ENCODE data around the gene TDRD9. TPM values are rescaled to one million over a fixed set of nuclear protein-coding genes. Genes with fewer than 3 reads are reported as not detected.
"Not testable (repeated sequence)": the region's sequence is repeated elsewhere in the genome, so short reads cannot be mapped to it uniquely, and the experiment has no call there.

The TDRD9 gene
- polyA plus RNA-seq, 4 donors: 0.27 to 0.89 (median 0.45) TPM

DNA sequence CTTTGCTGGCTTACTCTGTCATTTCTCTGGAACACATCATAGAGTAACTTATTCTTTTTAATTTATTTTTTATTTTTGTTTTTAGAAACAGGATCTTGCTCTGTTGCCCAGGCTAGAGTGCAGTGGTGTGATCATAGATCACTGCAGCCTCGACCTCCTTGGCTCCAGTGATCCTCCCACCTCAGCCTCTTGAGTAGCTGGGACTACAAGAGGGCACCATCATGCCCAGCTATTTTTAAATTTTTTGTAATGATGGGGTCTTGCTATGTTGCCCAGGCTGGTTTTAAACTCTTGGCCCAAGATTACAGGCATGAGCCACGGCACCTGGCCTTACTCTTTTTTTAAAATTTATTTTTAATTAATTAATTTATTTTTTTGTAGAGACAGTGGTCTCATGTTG is 46.3 kb downstream of the TDRD9 start:
- Histone ChIP-seq H3K9me3 (ENCODE audit: control insufficient read depth in 2 of 2, insufficient read depth in 1 of 2, low read depth in 1 of 2, low read length in 1 of 2) (no peaks in the 10 kb centered on the region), H3K27ac (ENCODE audit: low read depth in 1 of 3, low read length in 2 of 3) (no peak overlapping the region), H3K4me3 (ENCODE audit: low read depth in 1 of 3, low read length in 3 of 3) (no peak overlapping the region), H3K27me3 (ENCODE audit: control insufficient read depth in 3 of 3, insufficient read depth in 3 of 3, low read length in 3 of 3) (peaks cover 0 to 2% (median 0%) of the 10 kb centered on the region in 3 donors), H3K4me1 (ENCODE audit: control insufficient read depth in 3 of 3, insufficient read depth in 2 of 3, low read depth in 1 of 3, low read length in 2 of 3) (no peaks in the 10 kb centered on the region), H3K36me3 (ENCODE audit: control insufficient read depth in 3 of 3, insufficient read depth in 2 of 3, low read depth in 1 of 3, low read length in 3 of 3) (no peaks in the 10 kb centered on the region)
- DNase-seq (no peak), FAIRE-seq (no peak)
- 64 to 73% (median 72%) methylated on average over 2 of the region's 2 CpGs for WGBS, 3 donors

DNA sequence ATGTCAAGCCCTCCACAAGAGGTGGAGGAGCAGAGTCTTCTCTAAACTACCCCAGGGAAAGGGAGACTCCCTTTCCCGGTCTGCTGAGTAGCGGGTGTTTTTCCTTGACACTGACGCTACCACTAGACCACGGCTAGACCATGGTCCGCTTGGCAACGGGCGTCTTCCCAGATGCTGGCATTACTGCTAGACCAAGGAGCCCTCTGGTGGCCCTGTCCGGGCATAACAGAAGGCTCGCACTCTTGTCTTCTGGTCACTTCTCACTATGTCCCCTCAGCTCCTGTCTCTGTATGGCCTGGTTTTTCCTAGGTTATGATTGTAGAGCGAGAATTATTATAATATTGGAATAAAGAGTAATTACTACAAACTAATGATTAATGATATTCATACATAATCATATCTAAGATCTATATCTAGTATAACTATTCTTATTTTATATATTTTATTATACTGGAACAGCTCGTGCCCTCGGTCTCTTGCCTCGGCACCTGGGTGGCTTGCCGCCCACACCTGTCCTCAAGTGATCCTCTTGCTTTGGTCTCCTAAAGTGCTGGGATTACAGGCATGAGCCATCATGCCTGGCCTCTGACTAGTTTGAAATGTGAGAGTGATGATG is 52.5 kb downstream of the TDRD9 start:
- WGBS, 3 donors: 45 to 60% (median 58%) methylated on average over 10 to 14 of the region's 14 CpGs
- not testable (repeated sequence) for H3K27ac ChIP-seq (ENCODE audit: low read depth in 1 of 3, low read length in 2 of 3); FAIRE-seq

DNA sequence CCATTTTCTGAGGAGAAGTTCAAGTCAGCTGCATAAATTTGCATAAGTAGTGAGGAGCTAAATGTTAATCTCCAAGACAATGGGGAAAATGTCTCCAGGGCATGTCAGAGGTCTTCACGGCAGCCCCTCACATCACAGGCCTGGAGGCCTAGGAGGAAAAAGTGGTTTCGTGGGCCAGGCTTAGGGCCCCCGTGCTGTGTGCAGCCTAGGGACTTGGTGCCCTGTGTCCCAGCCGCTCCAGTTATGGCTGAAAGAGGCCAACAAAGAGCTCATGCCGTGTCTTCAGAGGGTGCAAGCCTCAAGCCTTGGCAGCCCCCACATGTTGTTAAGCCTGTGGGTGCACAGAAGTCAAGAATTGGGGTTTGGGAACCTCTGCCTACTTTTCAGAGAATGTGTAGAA is 55.9 kb downstream of the TDRD9 start:
- Histone ChIP-seq H3K36me3 (ENCODE audit: control insufficient read depth in 3 of 3, insufficient read depth in 2 of 3, low read depth in 1 of 3, low read length in 3 of 3) (no peaks in the 10 kb centered on the region), H3K9me3 (ENCODE audit: control insufficient read depth in 2 of 2, insufficient read depth in 1 of 2, low read depth in 1 of 2, low read length in 1 of 2) (peaks cover 0 to under 1% of the 10 kb centered on the region in 2 donors), H3K4me3 (ENCODE audit: low read depth in 1 of 3, low read length in 3 of 3) (no peak overlapping the region), H3K4me1 (ENCODE audit: control insufficient read depth in 3 of 3, insufficient read depth in 2 of 3, low read depth in 1 of 3, low read length in 2 of 3) (no peaks in the 10 kb centered on the region), H3K27me3 (ENCODE audit: control insufficient read depth in 3 of 3, insufficient read depth in 3 of 3, low read length in 3 of 3) (peaks cover 0 to 2% (median 0%) of the 10 kb centered on the region in 3 donors), H3K27ac (ENCODE audit: low read depth in 1 of 3, low read length in 2 of 3) (no peak overlapping the region)
- WGBS, 3 donors: 81 to 95% (median 88%) methylated on average over 5 of the region's 5 CpGs
- FAIRE-seq (no peak), DNase-seq (no peak)

More for the DNA sequence above, 52.5 kb downstream of the TDRD9 start:
- not testable (repeated sequence) for H3K4me3 ChIP-seq (ENCODE audit: low read depth in 1 of 3, low read length in 3 of 3); H3K9me3 ChIP-seq (ENCODE audit: control insufficient read depth in 2 of 2, insufficient read depth in 1 of 2, low read depth in 1 of 2, low read length in 1 of 2); H3K4me1 ChIP-seq (ENCODE audit: control insufficient read depth in 3 of 3, insufficient read depth in 2 of 3, low read depth in 1 of 3, low read length in 2 of 3); H3K27me3 ChIP-seq (ENCODE audit: control insufficient read depth in 3 of 3, insufficient read depth in 3 of 3, low read length in 3 of 3); H3K36me3 ChIP-seq (ENCODE audit: control insufficient read depth in 3 of 3, insufficient read depth in 2 of 3, low read depth in 1 of 3, low read length in 3 of 3)
- peak in 1 of 2 donors; percentile 16 for DNase-seq

DNA sequence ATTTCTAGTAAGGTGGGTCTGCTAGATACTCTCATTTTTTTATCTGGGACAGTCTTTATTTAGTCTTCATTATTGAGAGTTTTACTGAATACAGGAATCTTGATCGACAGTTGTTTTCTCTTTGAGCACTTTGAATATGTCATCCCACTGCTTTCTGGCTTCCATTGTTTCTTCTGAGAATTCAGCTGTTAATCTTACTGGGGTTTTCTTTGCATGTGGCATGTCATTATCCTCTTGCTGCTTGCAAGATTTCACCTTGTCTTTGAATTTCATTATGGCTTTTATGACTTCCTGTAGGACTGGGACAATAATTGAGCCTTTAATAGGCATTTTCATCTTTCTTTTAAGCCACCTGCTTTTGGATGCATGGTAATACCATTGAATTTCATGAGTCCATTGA is 60.8 kb downstream of the TDRD9 start:
- FAIRE-seq: no peak
- DNase-seq: no peak
- no peaks in the 10 kb centered on the region for H3K4me1 ChIP-seq (ENCODE audit: control insufficient read depth in 3 of 3, insufficient read depth in 2 of 3, low read depth in 1 of 3, low read length in 2 of 3)
- H3K27ac ChIP-seq (ENCODE audit: low read depth in 1 of 3, low read length in 2 of 3): no peak overlapping the region
- 90 to 100% (median 91%) methylated on average over 1 of the region's 1 CpG for WGBS, 3 donors
- H3K4me3 ChIP-seq (ENCODE audit: low read depth in 1 of 3, low read length in 3 of 3): no peak overlapping the region
- H3K9me3 ChIP-seq (ENCODE audit: control insufficient read depth in 2 of 2, insufficient read depth in 1 of 2, low read depth in 1 of 2, low read length in 1 of 2): peaks cover 0 to 8% of the 10 kb centered on the region in 2 donors
- H3K27me3 ChIP-seq (ENCODE audit: control insufficient read depth in 3 of 3, insufficient read depth in 3 of 3, low read length in 3 of 3): peaks cover 0 to 5% (median 3%) of the 10 kb centered on the region in 3 donors
- H3K36me3 ChIP-seq (ENCODE audit: control insufficient read depth in 3 of 3, insufficient read depth in 2 of 3, low read depth in 1 of 3, low read length in 3 of 3): no peaks in the 10 kb centered on the region

DNA sequence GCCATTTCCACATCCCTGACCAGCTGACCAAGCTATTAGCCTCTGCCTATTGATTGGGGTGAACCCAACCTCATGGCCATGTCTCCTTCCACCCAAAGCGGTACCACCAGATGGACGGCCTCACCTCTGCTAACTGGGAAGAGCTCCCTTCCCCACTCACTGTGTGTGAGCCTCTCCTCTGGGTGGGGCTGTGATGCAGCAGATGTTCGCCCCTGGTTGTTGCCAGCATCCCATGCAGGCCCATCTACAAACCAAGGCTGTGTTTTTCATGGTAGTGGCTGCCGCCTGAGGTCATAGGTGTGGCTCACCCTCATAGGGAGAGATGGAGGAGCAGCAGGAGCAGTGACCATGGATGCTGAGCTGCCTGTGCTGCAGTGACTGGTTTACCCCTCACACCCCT is 61.7 kb downstream of the TDRD9 start:
- no peaks in the 10 kb centered on the region for H3K36me3 ChIP-seq (ENCODE audit: control insufficient read depth in 3 of 3, insufficient read depth in 2 of 3, low read depth in 1 of 3, low read length in 3 of 3)
- peaks cover 0 to 5% (median 3%) of the 10 kb centered on the region in 3 donors for H3K27me3 ChIP-seq (ENCODE audit: control insufficient read depth in 3 of 3, insufficient read depth in 3 of 3, low read length in 3 of 3)
- H3K4me3 ChIP-seq (ENCODE audit: low read depth in 1 of 3, low read length in 3 of 3): no peak overlapping the region
- H3K27ac ChIP-seq (ENCODE audit: low read depth in 1 of 3, low read length in 2 of 3): no peak overlapping the region
- peaks cover 0 to 8% of the 10 kb centered on the region in 2 donors for H3K9me3 ChIP-seq (ENCODE audit: control insufficient read depth in 2 of 2, insufficient read depth in 1 of 2, low read depth in 1 of 2, low read length in 1 of 2)
- WGBS, 3 donors: 89 to 97% (median 92%) methylated on average over 4 of the region's 4 CpGs
- FAIRE-seq (no peak), DNase-seq (no peak)
- H3K4me1 ChIP-seq (ENCODE audit: control insufficient read depth in 3 of 3, insufficient read depth in 2 of 3, low read depth in 1 of 3, low read length in 2 of 3): no peaks in the 10 kb centered on the region

DNA sequence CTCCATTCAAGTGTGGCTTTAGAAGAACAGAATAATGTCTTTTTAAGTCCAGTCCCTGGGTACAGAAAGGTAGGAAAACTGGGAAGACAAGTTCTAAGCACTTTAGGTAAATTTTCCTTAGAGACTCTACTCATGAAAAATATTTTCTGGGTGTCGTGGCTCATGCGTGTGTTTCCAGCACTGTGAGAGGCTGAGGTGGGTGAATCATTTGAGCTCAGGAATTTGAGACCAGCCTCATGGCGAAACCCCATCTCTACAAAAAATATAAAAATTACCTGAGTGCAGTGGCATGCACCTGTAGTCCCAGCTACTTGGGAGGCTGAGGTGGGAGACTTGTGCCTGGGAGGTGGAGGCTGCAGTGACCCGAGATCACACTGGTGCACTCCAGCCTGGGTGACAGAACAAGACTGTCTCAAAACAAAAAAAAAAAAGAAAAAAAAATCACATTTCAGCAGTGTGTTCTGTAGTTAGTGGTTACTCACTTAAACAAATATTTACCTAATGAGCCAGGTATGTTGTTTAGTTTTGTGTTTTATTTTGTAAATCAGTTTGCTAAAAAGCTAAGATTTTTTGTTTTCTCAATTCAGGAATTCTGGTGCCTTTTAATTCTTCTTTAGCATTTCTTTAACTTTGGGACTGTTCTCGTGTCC is 66.4 kb downstream of the TDRD9 start:
- H3K4me3 ChIP-seq (ENCODE audit: low read depth in 1 of 3, low read length in 3 of 3): no peak overlapping the region
- H3K36me3 ChIP-seq (ENCODE audit: control insufficient read depth in 3 of 3, insufficient read depth in 2 of 3, low read depth in 1 of 3, low read length in 3 of 3): no peaks in the 10 kb centered on the region
- H3K9me3 ChIP-seq (ENCODE audit: control insufficient read depth in 2 of 2, insufficient read depth in 1 of 2, low read depth in 1 of 2, low read length in 1 of 2): peaks cover 0 to 2% of the 10 kb centered on the region in 2 donors
- WGBS, 3 donors: 76 to 80% (median 77%) methylated on average over 5 of the region's 5 CpGs
- H3K27ac ChIP-seq (ENCODE audit: low read depth in 1 of 3, low read length in 2 of 3): no peak overlapping the region
- DNase-seq (no peak), FAIRE-seq (no peak)
- no peaks in the 10 kb centered on the region for H3K4me1 ChIP-seq (ENCODE audit: control insufficient read depth in 3 of 3, insufficient read depth in 2 of 3, low read depth in 1 of 3, low read length in 2 of 3)
- peaks cover 0 to 6% (median 4%) of the 10 kb centered on the region in 3 donors for H3K27me3 ChIP-seq (ENCODE audit: control insufficient read depth in 3 of 3, insufficient read depth in 3 of 3, low read length in 3 of 3)

DNA sequence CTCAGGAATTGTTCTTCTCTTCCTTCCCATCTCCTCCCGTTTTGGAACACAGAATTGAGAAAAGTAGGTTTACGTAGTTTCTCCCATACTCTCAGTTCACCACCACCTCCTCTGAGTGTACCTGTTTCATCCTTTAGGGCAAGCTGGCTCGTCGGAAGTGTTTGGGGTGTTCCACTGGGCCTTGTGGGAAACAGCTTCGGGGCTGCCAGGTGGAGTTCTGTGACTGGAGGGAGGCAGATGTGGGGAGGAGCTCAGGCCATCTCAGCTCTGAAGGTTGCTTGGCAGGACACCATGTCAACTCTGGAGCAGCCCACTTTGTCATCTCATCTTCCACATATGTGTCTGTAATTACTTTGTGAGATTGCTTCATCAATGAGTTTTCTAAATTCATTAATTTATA is 67.6 kb downstream of the TDRD9 start:
- no peak for FAIRE-seq
- Histone ChIP-seq H3K27ac (ENCODE audit: low read depth in 1 of 3, low read length in 2 of 3) (no peak overlapping the region), H3K4me1 (ENCODE audit: control insufficient read depth in 3 of 3, insufficient read depth in 2 of 3, low read depth in 1 of 3, low read length in 2 of 3) (no peaks in the 10 kb centered on the region), H3K36me3 (ENCODE audit: control insufficient read depth in 3 of 3, insufficient read depth in 2 of 3, low read depth in 1 of 3, low read length in 3 of 3) (no peaks in the 10 kb centered on the region), H3K27me3 (ENCODE audit: control insufficient read depth in 3 of 3, insufficient read depth in 3 of 3, low read length in 3 of 3) (peaks cover 0 to 6% (median 4%) of the 10 kb centered on the region in 3 donors), H3K9me3 (ENCODE audit: control insufficient read depth in 2 of 2, insufficient read depth in 1 of 2, low read depth in 1 of 2, low read length in 1 of 2) (no peaks in the 10 kb centered on the region), H3K4me3 (ENCODE audit: low read depth in 1 of 3, low read length in 3 of 3) (no peak overlapping the region)
- 72 to 75% (median 73%) methylated on average over 5 of the region's 5 CpGs for WGBS, 3 donors
- DNase-seq: no peak

DNA sequence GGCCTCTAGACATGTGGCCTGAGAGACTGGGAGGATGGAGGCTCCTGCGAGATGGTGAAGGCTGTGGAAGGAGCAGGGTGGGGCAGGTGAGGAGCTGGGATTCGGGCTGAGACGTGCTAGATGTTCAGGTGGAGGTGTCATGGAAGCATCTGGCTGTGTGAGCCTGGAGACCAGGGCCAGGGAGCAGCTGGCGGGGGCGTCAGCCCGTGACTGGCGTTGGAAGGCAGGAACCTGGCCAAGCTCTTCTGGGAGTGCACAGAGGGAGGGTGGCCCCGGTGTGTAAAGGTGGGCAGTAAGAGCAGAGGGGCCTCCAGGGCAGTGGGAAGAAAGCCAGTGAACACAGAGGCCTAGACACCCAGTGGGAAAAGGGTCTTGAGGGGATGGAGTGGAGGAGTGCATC is 69.1 kb downstream of the TDRD9 start:
- Histone ChIP-seq H3K27ac (ENCODE audit: low read depth in 1 of 3, low read length in 2 of 3) (no peak overlapping the region), H3K4me1 (ENCODE audit: control insufficient read depth in 3 of 3, insufficient read depth in 2 of 3, low read depth in 1 of 3, low read length in 2 of 3) (no peaks in the 10 kb centered on the region), H3K9me3 (ENCODE audit: control insufficient read depth in 2 of 2, insufficient read depth in 1 of 2, low read depth in 1 of 2, low read length in 1 of 2) (no peaks in the 10 kb centered on the region), H3K27me3 (ENCODE audit: control insufficient read depth in 3 of 3, insufficient read depth in 3 of 3, low read length in 3 of 3) (peaks cover 0 to 6% (median 4%) of the 10 kb centered on the region in 3 donors), H3K36me3 (ENCODE audit: control insufficient read depth in 3 of 3, insufficient read depth in 2 of 3, low read depth in 1 of 3, low read length in 3 of 3) (no peaks in the 10 kb centered on the region), H3K4me3 (ENCODE audit: low read depth in 1 of 3, low read length in 3 of 3) (no peak overlapping the region)
- FAIRE-seq (no peak), DNase-seq (no peak)
- WGBS, 3 donors: 71 to 84% (median 72%) methylated on average over 8 of the region's 8 CpGs
